B cell (primary cell): Measurements from ENCODE around the gene RHOBTB1. TPM values are rescaled to one million over a fixed set of nuclear protein-coding genes. Genes with fewer than 3 reads are reported as not detected.

Experiments
- ATAC-seq: fragments of 200-7000 bp; cut with Tn5 transposase; one replicate; pipeline ENCODE4 v1.10.0; 2021; ENCODE audit warnings: low read depth, mild to moderate bottlenecking, moderate number of reproducible peaks, moderate library complexity
- CTCF ChIA-PET: fragments of 350-600 bp; sonication (Branson Sonifier 250); formaldehyde crosslinking; loops from one replicate; lab custom pipeline; 2021; ENCODE audit warnings: antibody characterized with exemption, inconsistent platforms; lab: Charles Lee
- POLR2A ChIA-PET: fragments of 350-600 bp; sonication (Branson Sonifier 250); formaldehyde crosslinking; loops from one replicate; lab custom pipeline; 2021; ENCODE audit warnings: antibody characterized with exemption; lab: Charles Lee
- DNase-seq: peaks from one replicate; pipeline ENCODE4 v3.0.0; 2013
- H2AFZ ChIP-seq: 2 replicates; pipeline ENCODE4 v1.6.1; 2012; ENCODE audit warnings: mild to moderate bottlenecking, low read depth, low read length; ENCODE audit not compliant: insufficient read depth, poor library complexity, severe bottlenecking
- H3K27ac ChIP-seq, 2 donors: 1 replicate in 1 of 2; 2 replicates in 1 of 2; pipeline ENCODE4 v1.5.1; 2012 to 2013; ENCODE audit warnings: low read length in 2 of 2, mild to moderate bottlenecking in 2 of 2, moderate library complexity in 1 of 2
- H3K27me3 ChIP-seq, 4 experiments: fragments of 200-600 bp in 1 of 4; sonication (generic) in 1 of 4; replicated peaks in 1 of 4; 1 replicate in 2 of 4; 2 replicates in 2 of 4; pipeline versions ENCODE4 v1.6.1 to v1.7.0; 2013 to 2016; ENCODE audit warnings: low read length in 3 of 4, mild to moderate bottlenecking in 2 of 4, mixed read lengths in 1 of 4, moderate library complexity in 1 of 4; ENCODE audit not compliant: insufficient read depth in 4 of 4, control insufficient read depth in 3 of 4; ENCODE audit errors: control extremely low read depth in 1 of 4
- H3K36me3 ChIP-seq, 2 experiments: replicated peaks in 1 of 2; 1 replicate in 1 of 2; 2 replicates in 1 of 2; pipeline versions ENCODE4 v1.6.1 to v1.7.1; 2013; ENCODE audit warnings: low read length in 1 of 2; ENCODE audit not compliant: insufficient read depth in 2 of 2, control insufficient read depth in 1 of 2; ENCODE audit errors: control extremely low read depth in 1 of 2, extremely low read depth in 1 of 2
- H3K4me1 ChIP-seq, 2 donors: fragments of 200-600 bp in 1 of 2; sonication (generic) in 1 of 2; 1 replicate in 1 of 2; 2 replicates in 1 of 2; pipeline versions ENCODE4 v1.5.1 to v1.6.1; 2013 to 2017; ENCODE audit warnings: low read length in 2 of 2; ENCODE audit not compliant: control insufficient read depth in 2 of 2, insufficient read depth in 2 of 2
- H3K4me2 ChIP-seq: replicated peaks from 2 replicates; pipeline ENCODE3; 2012; ENCODE audit warnings: mild to moderate bottlenecking, low read depth, low read length; ENCODE audit not compliant: poor library complexity, severe bottlenecking
- H3K4me3 ChIP-seq, 5 experiments: fragments of 200-600 bp in 1 of 5; sonication (generic) in 1 of 5; 1 replicate in 3 of 5; 2 replicates in 2 of 5; pipeline versions ENCODE4 v1.5.1 to v1.7.0; 2011 to 2016; ENCODE audit warnings: low read length in 4 of 5, mild to moderate bottlenecking in 4 of 5, low read depth in 2 of 5, control low read depth in 1 of 5, moderate library complexity in 1 of 5; ENCODE audit not compliant: insufficient read depth in 1 of 5; ENCODE audit errors: control extremely low read depth in 1 of 5, extremely low read depth in 1 of 5
- H3K79me2 ChIP-seq: fragments of 200-600 bp; sonication (generic); one replicate; pipeline ENCODE4 v1.6.0; 2016; ENCODE audit warnings: low read length; ENCODE audit not compliant: control insufficient read depth, insufficient read depth
- H3K9ac ChIP-seq: fragments of 200-600 bp; sonication (generic); 2 replicates; pipeline ENCODE4 v1.6.1; 2017; ENCODE audit warnings: mild to moderate bottlenecking, low read length, moderate library complexity
- H3K9me3 ChIP-seq, 3 donors: one replicate each; pipeline versions ENCODE4 v1.6.1 to v1.7.1; 2013; ENCODE audit warnings: low read length in 2 of 3; ENCODE audit not compliant: control insufficient read depth in 2 of 3, insufficient read depth in 1 of 3; ENCODE audit errors: control extremely low read depth in 1 of 3
- H4K20me1 ChIP-seq: 2 replicates; pipeline ENCODE4 v1.6.0; 2012; ENCODE audit warnings: mild to moderate bottlenecking, low read length; ENCODE audit not compliant: insufficient read depth, control insufficient read depth, poor library complexity, severe bottlenecking
- H3K27ac Mint-ChIP-seq: one replicate; pipeline ENCODE4 v1.8.0; 2021; ENCODE audit warnings: mixed read lengths
- H3K27me3 Mint-ChIP-seq: one replicate; pipeline ENCODE4 v1.8.0; 2021; ENCODE audit warnings: mixed read lengths
- H3K4me1 Mint-ChIP-seq: one replicate; pipeline ENCODE4 v1.8.0; 2021; ENCODE audit warnings: mixed read lengths
- H3K4me3 Mint-ChIP-seq: one replicate; pipeline ENCODE4 v1.8.0; 2021; ENCODE audit warnings: mixed read lengths
- H3K9me3 Mint-ChIP-seq: one replicate; pipeline ENCODE4 v1.8.0; 2022; ENCODE audit warnings: mixed read lengths; ENCODE audit not compliant: insufficient read depth
- EZH2 ChIP-seq: IDR thresholded peaks from 2 replicates; pipeline ENCODE4 v1.6.1; 2012; ENCODE audit warnings: borderline replicate concordance, low read depth, mild to moderate bottlenecking, moderate library complexity, low read length; ENCODE audit not compliant: insufficient read depth, poor library complexity, severe bottlenecking
- WGBS: methylation state at CpG from one replicate; pipeline ENCODE4 v1.1.5; 2013; ENCODE audit warnings: missing lambda C conversion rate; ENCODE audit not compliant: insufficient coverage; 5-methylcytosine and 5-hydroxymethylcytosine counted together
- intact Hi-C: fragments of 100-400 bp; cut with micrococcal nuclease; formaldehyde crosslinking; loops from one replicate; pipeline ENCODE4 v1.10.0; 2022
- polyA plus RNA-seq: library from polyadenylated mRNA; depleted of rRNA; stranded (reverse); fragments of >200 nt; gene quantifications from 2 replicates; pipeline ENCODE4 v1.2.3, GENCODE V29; 2012
- total RNA-seq, 2 donors: library from RNA; stranded (reverse); fragments of 120-200 nt in 1 of 2; gene quantifications; 1 replicate in 1 of 2; 2 replicates in 1 of 2; pipeline versions ENCODE4 v1.2.3 to v1.2.4, GENCODE V29; 2013 to 2022
- TF ChIP-seq, protein P1 (sequence below): fragments of 200-600 bp; IDR thresholded peaks from one replicate; pipeline ENCODE4 v1.8.0; 2022; ENCODE audit warnings: antibody characterized with exemption, mild to moderate bottlenecking

The RHOBTB1 gene
- total and polyA plus RNA-seq, 2 donors (not counting 1 experiment from before 2014, with no cell fraction given) = 0.07 to 0.60 TPM

DNA sequence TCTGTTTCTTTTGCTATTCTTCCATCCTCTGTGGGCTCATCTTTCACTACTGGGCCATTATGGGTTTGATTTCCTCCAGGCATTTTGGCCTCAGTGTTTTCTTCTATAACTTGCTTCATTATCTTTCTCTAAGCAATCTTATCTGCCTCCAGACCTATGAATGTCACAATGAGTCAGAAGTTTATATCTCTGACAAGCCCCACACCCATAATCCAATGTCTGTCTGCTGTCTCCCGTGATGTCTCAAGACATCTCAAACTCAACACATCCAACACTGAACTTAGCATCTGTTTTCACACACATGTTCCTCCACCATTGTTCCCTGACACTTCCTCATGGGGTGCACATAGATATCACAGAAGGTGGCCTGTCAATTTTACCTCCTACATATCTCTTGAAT is 46.7 kb upstream of the RHOBTB1 start:
- no peak overlapping the region for H3K4me3 Mint-ChIP-seq
- no peak overlapping the region for H3K27ac Mint-ChIP-seq
- Histone ChIP-seq H3K4me3 (no peak overlapping the region), H3K79me2 (no peaks in the 10 kb centered on the region), H3K36me3 (no peaks in the 10 kb centered on the region), H3K27me3 (peaks cover 0 to 7% (median 0%) of the 10 kb centered on the region in 4 experiments), H3K4me1 (no peaks in the 10 kb centered on the region), H2AFZ (no peak overlapping the region), H3K4me2 (no peak overlapping the region), H4K20me1 (no peaks in the 10 kb centered on the region), H3K27ac (no peak overlapping the region), H3K9ac (no peak overlapping the region), H3K9me3 (peaks cover 0 to 5% (median 2%) of the 10 kb centered on the region in 3 donors)
- H3K27me3 Mint-ChIP-seq = peaks cover 20% of the 10 kb centered on the region
- H3K9me3 Mint-ChIP-seq = peaks cover 9% of the 10 kb centered on the region
- no peak for TF ChIP-seq EZH2
- TF ChIP-seq, protein P1, sequence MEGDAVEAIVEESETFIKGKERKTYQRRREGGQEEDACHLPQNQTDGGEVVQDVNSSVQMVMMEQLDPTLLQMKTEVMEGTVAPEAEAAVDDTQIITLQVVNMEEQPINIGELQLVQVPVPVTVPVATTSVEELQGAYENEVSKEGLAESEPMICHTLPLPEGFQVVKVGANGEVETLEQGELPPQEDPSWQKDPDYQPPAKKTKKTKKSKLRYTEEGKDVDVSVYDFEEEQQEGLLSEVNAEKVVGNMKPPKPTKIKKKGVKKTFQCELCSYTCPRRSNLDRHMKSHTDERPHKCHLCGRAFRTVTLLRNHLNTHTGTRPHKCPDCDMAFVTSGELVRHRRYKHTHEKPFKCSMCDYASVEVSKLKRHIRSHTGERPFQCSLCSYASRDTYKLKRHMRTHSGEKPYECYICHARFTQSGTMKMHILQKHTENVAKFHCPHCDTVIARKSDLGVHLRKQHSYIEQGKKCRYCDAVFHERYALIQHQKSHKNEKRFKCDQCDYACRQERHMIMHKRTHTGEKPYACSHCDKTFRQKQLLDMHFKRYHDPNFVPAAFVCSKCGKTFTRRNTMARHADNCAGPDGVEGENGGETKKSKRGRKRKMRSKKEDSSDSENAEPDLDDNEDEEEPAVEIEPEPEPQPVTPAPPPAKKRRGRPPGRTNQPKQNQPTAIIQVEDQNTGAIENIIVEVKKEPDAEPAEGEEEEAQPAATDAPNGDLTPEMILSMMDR = no peak
- DNase-seq = no peak
- no peaks in the 10 kb centered on the region for H3K4me1 Mint-ChIP-seq
- intact Hi-C loops = no loop called here
- ChIA-PET POLR2A (no interaction called here), CTCF (no interaction called here)
- 94% methylated on average over 1 of the region's 1 CpG for WGBS
- no peak for ATAC-seq

GRCh38 chr10:60989400-60989876 is 45.5 kb upstream of the RHOBTB1 start:
- ATAC-seq = no peak
- Histone ChIP-seq H3K9ac (no peak overlapping the region), H3K36me3 (no peaks in the 10 kb centered on the region), H2AFZ (no peak overlapping the region), H3K4me2 (no peak overlapping the region), H3K27me3 (peaks cover 0 to 4% (median 0%) of the 10 kb centered on the region in 4 experiments), H3K27ac (no peak overlapping the region), H3K79me2 (no peaks in the 10 kb centered on the region), H3K4me3 (no peak overlapping the region), H3K4me1 (no peaks in the 10 kb centered on the region), H3K9me3 (peaks cover 0 to 5% (median 2%) of the 10 kb centered on the region in 3 donors), H4K20me1 (no peaks in the 10 kb centered on the region)
- Mint-ChIP-seq H3K4me1 (no peaks in the 10 kb centered on the region), H3K9me3 (peaks cover 9% of the 10 kb centered on the region), H3K27me3 (peaks cover 19% of the 10 kb centered on the region), H3K27ac (no peak overlapping the region), H3K4me3 (no peak overlapping the region)
- peak; percentile 61 for DNase-seq
- TF ChIP-seq, protein P1 = no peak
- TF ChIP-seq EZH2 = no peak
- ChIA-PET POLR2A (no interaction called here), CTCF (interaction anchor here (1.1 kb wide), 1 partner anchor 157 kb away, joined by 3 read pairs; no protein-coding TSS in a partner anchor)
- 71% methylated on average over 1 of the region's 4 CpGs for WGBS
- intact Hi-C loops = no loop called here
